K562 (cell line): ENCODE measurements around the gene AQP1. TPM values are rescaled to one million over a fixed set of nuclear protein-coding genes. Genes with fewer than 3 reads are reported as not detected.

Experiments used
- ATAC-seq: fragments of 200-7000 bp; cut with Tn5 transposase; 3 replicates; pipeline ENCODE4 v1.9.1; 2020; ENCODE audit warnings: moderate library complexity
- BruUV-seq: library from RNA; stranded (reverse); fragments of 400-500 nt; replicated peaks from 2 replicates; lab custom pipeline; 2021; lab: Mats Ljungman, UMichigan
- CTCF ChIA-PET: fragments of 300-600 bp; formaldehyde crosslinking; extraction: SDS; loops from one replicate; lab custom pipeline; 2021; ENCODE audit warnings: low intra/inter-chr PET ratio; lab: Yijun Ruan, JAX
- POLR2A ChIA-PET: fragments of 300-600, 350-650 bp; sonication (Branson Sonifier 250); formaldehyde crosslinking; extraction: SDS; loops from one replicate; lab custom pipeline; 2021; ENCODE audit warnings: antibody characterized with exemption, inconsistent platforms; lab: Yijun Ruan, JAX
- DNase-seq, 4 experiments: peaks; one replicate each; pipeline versions ENCODE4 v3.0.0 to v3.0.0-alpha.2; 2011 to 2018; ENCODE audit warnings: low spot score in 3 of 4, mixed read lengths in 3 of 4; ENCODE audit errors: extremely low read depth in 1 of 4
- FAIRE-seq: peaks from 2 replicates; lab custom pipeline; 2011; peaks lifted over from hg19 to GRCh38; lab: Jason Lieb, UNC
- H2AFZ ChIP-seq: 2 replicates; pipeline ENCODE4 v1.6.0; 2011; ENCODE audit warnings: low read depth, low read length, control low read depth, inconsistent platforms
- H3K27ac ChIP-seq: fragments of 200-600 bp; 3 replicates; pipeline ENCODE4 v1.8.0; 2011; ENCODE audit warnings: low read depth, mild to moderate bottlenecking, control low read depth, inconsistent platforms, low read length, moderate library complexity, mixed read lengths; ENCODE audit errors: extremely low read depth
- H3K27me3 ChIP-seq, 2 experiments: fragments of 300-600 bp in 1 of 2; 2 replicates in 1 of 2; 3 replicates in 1 of 2; pipeline versions ENCODE4 v1.6.0 to v1.8.0; 2011; ENCODE audit warnings: inconsistent platforms in 2 of 2, low read length in 2 of 2, mild to moderate bottlenecking in 1 of 2, mixed read lengths in 1 of 2, moderate library complexity in 1 of 2; ENCODE audit not compliant: control insufficient read depth in 2 of 2, insufficient read depth in 2 of 2
- H3K36me3 ChIP-seq: fragments of 300-600 bp; 3 replicates; pipeline ENCODE4 v1.8.0; 2011; ENCODE audit warnings: mild to moderate bottlenecking, low read length, inconsistent platforms; ENCODE audit not compliant: control insufficient read depth, insufficient read depth
- H3K4me1 ChIP-seq, 2 experiments: fragments of 200-600 bp in 1 of 2; replicated peaks in 1 of 2; 2 replicates in 1 of 2; 3 replicates in 1 of 2; pipeline versions ENCODE4 v1.5.1 to v1.8.0; 2011; ENCODE audit warnings: inconsistent platforms in 2 of 2, low read length in 2 of 2, mild to moderate bottlenecking in 1 of 2, mixed read lengths in 1 of 2, moderate library complexity in 1 of 2; ENCODE audit not compliant: control insufficient read depth in 2 of 2, insufficient read depth in 2 of 2
- H3K4me2 ChIP-seq: 2 replicates; pipeline ENCODE4 v1.6.1; 2011; ENCODE audit warnings: low read length, control low read depth, inconsistent platforms, mixed read lengths; ENCODE audit not compliant: insufficient read depth
- H3K4me3 ChIP-seq: fragments of 200-600 bp; sonication (generic), shearing (Covaris generic); 2 replicates; pipeline ENCODE4 v1.5.1; 2016; ENCODE audit warnings: control low read depth, inconsistent platforms
- H3K79me2 ChIP-seq: fragments of 200-600 bp; 3 replicates; pipeline ENCODE4 v1.8.0; 2011; ENCODE audit warnings: low read length, inconsistent platforms; ENCODE audit not compliant: control insufficient read depth, insufficient read depth
- H3K9ac ChIP-seq, 2 experiments: 2 replicates each; pipeline versions ENCODE4 v1.6.0 to v1.6.1; 2011; ENCODE audit warnings: low read depth in 2 of 2, low read length in 2 of 2, control low read depth in 1 of 2, inconsistent platforms in 1 of 2, mild to moderate bottlenecking in 1 of 2, mixed read lengths in 1 of 2; ENCODE audit not compliant: insufficient read depth in 1 of 2
- H3K9me1 ChIP-seq: one replicate; pipeline ENCODE4 v1.6.0; 2011; ENCODE audit warnings: inconsistent platforms, mild to moderate bottlenecking, low read length, moderate library complexity; ENCODE audit not compliant: control insufficient read depth, insufficient read depth
- H3K9me3 ChIP-seq: replicated peaks from 2 replicates; pipeline ENCODE4 v1.5.1; 2011; ENCODE audit warnings: low read depth, low read length, inconsistent platforms; ENCODE audit not compliant: control insufficient read depth, insufficient read depth
- H4K20me1 ChIP-seq: replicated peaks from 2 replicates; pipeline ENCODE4 v1.6.1; 2011; ENCODE audit warnings: low read length, inconsistent platforms, mixed read lengths; ENCODE audit not compliant: control insufficient read depth, insufficient read depth
- NFYB ChIP-seq: IDR thresholded peaks from 2 replicates; pipeline ENCODE4 v1.6.1; 2011; ENCODE audit warnings: mild to moderate bottlenecking, moderate library complexity; ENCODE audit not compliant: insufficient read length; ENCODE audit errors: extremely low read depth
- RBM34 ChIP-seq: fragments of 200-400 bp; formaldehyde crosslinking; IDR thresholded peaks from 2 replicates; pipeline ENCODE4 v1.6.1; 2018; ENCODE audit warnings: low read length, borderline replicate concordance; ENCODE audit not compliant: insufficient read depth
- ZNF12 ChIP-seq: sonication (generic); formaldehyde crosslinking; IDR thresholded peaks from 2 replicates; pipeline ENCODE4 v1.4.0; 2020; ENCODE audit warnings: mild to moderate bottlenecking, missing genetic modification reagents
- ZNF184 ChIP-seq: sonication (generic); formaldehyde crosslinking; IDR thresholded peaks from 2 replicates; pipeline ENCODE4 v1.5.0; 2020; ENCODE audit warnings: missing genetic modification reagents
- WGBS: fragments of 100-300 bp; shearing (Covaris generic); methylation state at CpG from one replicate; pipeline ENCODE4 v1.1.6; 2016; ENCODE audit warnings: low coverage, mixed read lengths; ENCODE audit not compliant: insufficient coverage; ENCODE audit errors: missing lambda C conversion rate; 5-methylcytosine and 5-hydroxymethylcytosine counted together
- in situ Hi-C: fragments of 300-500 bp; cut with MboI; formaldehyde crosslinking; loops from 4 replicates; pipeline ENCODE4 v1.15.0; 2018; ENCODE audit warnings: inconsistent platforms, mixed read lengths
- intact Hi-C: fragments of 100-400 bp; cut with micrococcal nuclease; formaldehyde crosslinking; loops from 2 replicates; pipeline ENCODE4 v1.14.2; 2022
- polyA plus RNA-seq, 8 experiments: library from polyadenylated mRNA; depleted of rRNA in 4 of 8; stranded (reverse) in 5 of 8; unstranded in 3 of 8; fragments of >200 nt; fragmentation: Nextera tagmentation in 2 of 8; fragmentation: Illumina TruSeq in 1 of 8; extraction: Ambion mirVana in 2 of 8; extraction: Trizol in 1 of 8; gene quantifications; 2 replicates each; pipeline versions ENCODE4 v1.2.1 to v1.2.3, GENCODE V29; 2011 to 2014; ENCODE audit warnings: inconsistent platforms in 1 of 8, missing spikeins in 1 of 8
- total RNA-seq, 7 experiments: library from RNA; depleted of rRNA in 6 of 7; stranded (reverse); fragments of >200 nt in 6 of 7; fragmentation: Illumina TruSeq in 2 of 7; extraction: Trizol in 2 of 7; gene quantifications; 2 replicates each; pipeline versions ENCODE4 v1.2.1 to v1.2.3, GENCODE V29; 2011 to 2021; ENCODE audit warnings: low replicate concordance in 1 of 7
- TF ChIP-seq, protein P1 (sequence below), 3 experiments: fragments of 200-800 bp in 1 of 3; sonication (Bioruptor generic) in 1 of 3; sonication (generic) in 1 of 3; formaldehyde crosslinking in 1 of 3; IDR thresholded peaks; 2 replicates each; pipeline versions ENCODE4 v1.6.1 to v1.8.0; 2016 to 2022; ENCODE audit warnings: mild to moderate bottlenecking in 2 of 3, missing compliant biosample characterization in 2 of 3, missing genetic modification characterization in 2 of 3, missing genetic modification reagents in 1 of 3
- TF ChIP-seq, protein P2 (sequence below): fragments of 450-650 bp; IDR thresholded peaks from 2 replicates; pipeline ENCODE4 v1.6.1; 2016; ENCODE audit warnings: antibody characterized with exemption

The AQP1 gene
- total and polyA plus RNA-seq, 9 of the 15 experiments (the other 6 are each of a cell fraction or from before 2014, with no cell fraction given), result 0.18 to 12.6 (median 4.1) TPM

DNA sequence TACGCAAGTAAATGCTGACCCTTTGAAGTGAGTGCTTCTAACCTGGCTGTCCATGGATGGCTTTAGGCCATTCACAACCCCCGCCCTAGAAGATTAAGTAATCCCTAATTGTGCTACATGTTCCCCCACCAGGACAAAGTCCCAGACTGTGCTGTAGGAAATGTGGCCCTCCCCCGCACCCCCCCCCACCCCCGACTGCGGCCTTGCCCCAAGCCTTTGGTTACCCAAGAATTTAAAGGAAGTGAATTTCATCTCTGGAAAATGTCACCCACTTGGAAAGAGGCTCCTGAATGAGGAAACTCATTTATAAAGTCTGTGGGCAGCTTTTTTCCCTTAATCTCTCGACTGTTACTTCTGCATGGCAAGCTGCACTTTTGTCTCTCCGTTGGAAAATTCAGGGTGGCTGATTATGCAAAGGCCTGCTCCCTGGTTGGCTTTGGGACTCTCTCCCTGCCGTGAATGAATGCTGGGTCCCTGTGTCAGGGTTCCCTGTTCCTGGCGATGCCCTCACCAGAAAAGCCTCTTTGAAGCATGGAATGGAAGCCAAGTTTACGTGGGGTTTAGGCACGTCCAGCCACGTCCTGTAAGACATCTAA, 31.4 kb upstream of the AQP1 start:
- intact Hi-C loops (no loop called here), in situ Hi-C loops (no loop called here)
- WGBS, result 56% methylated on average over 9 of the region's 12 CpGs
- no peaks in the 10 kb centered on the region for H3K79me2 ChIP-seq
- H4K20me1 ChIP-seq, result no peaks in the 10 kb centered on the region
- H3K4me2 ChIP-seq, result no peak overlapping the region
- BruUV-seq, result no TSS peak
- FAIRE-seq (no peak), DNase-seq (no peak), ATAC-seq (no peak)
- ChIA-PET CTCF (no interaction called here), POLR2A (interaction anchor here (0.8 kb wide), 1 partner anchor 10 kb away, joined by 3 read pairs; no protein-coding TSS in a partner anchor)
- H2AFZ ChIP-seq, result no peak overlapping the region
- TF ChIP-seq RBM34 (no peak), ZNF12 (CRISPR knock-in tag) (no peak), ZNF184 (no peak), NFYB (no peak)
- TF ChIP-seq, protein P1, sequence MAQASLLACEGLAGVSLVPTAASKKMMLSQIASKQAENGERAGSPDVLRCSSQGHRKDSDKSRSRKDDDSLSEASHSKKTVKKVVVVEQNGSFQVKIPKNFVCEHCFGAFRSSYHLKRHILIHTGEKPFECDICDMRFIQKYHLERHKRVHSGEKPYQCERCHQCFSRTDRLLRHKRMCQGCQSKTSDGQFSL (CRISPR knock-in tag; IDR thresholded peaks at IDR 0.05), result no peak
- TF ChIP-seq, protein P1 (tag; IDR thresholded peaks at IDR 0.05), result 0 out of 4 replicates have a peak, but pooled peaks of 1 of the 2 experiments have one; percentile 34
- TF ChIP-seq, protein P2, sequence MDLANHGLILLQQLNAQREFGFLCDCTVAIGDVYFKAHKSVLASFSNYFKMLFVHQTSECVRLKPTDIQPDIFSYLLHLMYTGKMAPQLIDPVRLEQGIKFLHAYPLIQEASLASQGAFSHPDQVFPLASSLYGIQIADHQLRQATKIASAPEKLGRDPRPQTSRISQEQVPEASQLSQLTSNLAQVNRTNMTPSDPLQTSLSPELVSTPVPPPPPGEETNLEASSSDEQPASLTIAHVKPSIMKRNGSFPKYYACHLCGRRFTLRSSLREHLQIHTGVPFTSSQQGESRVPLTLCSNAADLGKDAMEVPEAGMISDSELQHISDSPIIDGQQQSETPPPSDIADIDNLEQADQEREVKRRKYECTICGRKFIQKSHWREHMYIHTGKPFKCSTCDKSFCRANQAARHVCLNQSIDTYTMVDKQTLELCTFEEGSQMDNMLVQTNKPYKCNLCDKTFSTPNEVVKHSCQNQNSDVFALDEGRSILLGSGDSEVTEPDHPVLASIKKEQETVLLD, result no peak
- H3K4me3 ChIP-seq, result no peak overlapping the region
- peaks cover 2% of the 10 kb centered on the region for H3K9me1 ChIP-seq
- H3K27ac ChIP-seq, result no peak overlapping the region
- no peaks in the 10 kb centered on the region for H3K9me3 ChIP-seq
- no peaks in the 10 kb centered on the region for H3K36me3 ChIP-seq
- no peaks in the 10 kb centered on the region for H3K27me3 ChIP-seq
- no peak overlapping the region for H3K9ac ChIP-seq
- H3K4me1 ChIP-seq, result peaks cover 5 to 17% of the 10 kb centered on the region in 2 experiments; a peak in 4 of 5 replicates
